ENCODE measurements around the gene CSRP1. TPM values are rescaled to one million over a fixed set of nuclear protein-coding genes. Genes with fewer than 3 reads are reported as not detected.
"Not testable (repeated sequence)": the region's sequence is repeated elsewhere in the genome, so short reads cannot be mapped to it uniquely, and the experiment has no call there.

The CSRP1 gene
- total RNA-seq, 1 donor from 2014 or later: 630 TPM

GRCh38 chr1:201498621-201499020 is 8.3 kb downstream of the CSRP1 start:
- no peak for TF ChIP-seq CTCF (conservative IDR thresholded peaks at IDR 0.05; ENCODE audit: low read depth, low read length)
- DNase-seq (ENCODE audit: low read depth): no peak

GRCh38 chr1:201497935-201498509 is 8.9 kb downstream of the CSRP1 start:
- DNase-seq (ENCODE audit: low read depth): no peak
- TF ChIP-seq CTCF (conservative IDR thresholded peaks at IDR 0.05; ENCODE audit: low read depth, low read length): no peak

More at GRCh38 chr1:201498621-201499020, 8.3 kb downstream of the CSRP1 start:
- H3K4me3 ChIP-seq (ENCODE audit: low read depth, low read length): no peak overlapping the region

GRCh38 chr1:201496296-201496690 is 10.6 kb downstream of the CSRP1 start:
- TF ChIP-seq CTCF (conservative IDR thresholded peaks at IDR 0.05; ENCODE audit: low read depth, low read length): no peak
- H3K4me3 ChIP-seq (ENCODE audit: low read depth, low read length): no peak overlapping the region
- DNase-seq (ENCODE audit: low read depth): no peak

More at GRCh38 chr1:201497935-201498509, 8.9 kb downstream of the CSRP1 start:
- no peak overlapping the region for H3K4me3 ChIP-seq (ENCODE audit: low read depth, low read length)

GRCh38 chr1:201495551-201496295 is 11.2 kb downstream of the CSRP1 start:
- no peak overlapping the region for H3K4me3 ChIP-seq (ENCODE audit: low read depth, low read length)
- no peak for DNase-seq (ENCODE audit: low read depth)
- no peak for TF ChIP-seq CTCF (conservative IDR thresholded peaks at IDR 0.05; ENCODE audit: low read depth, low read length)

GRCh38 chr1:201493757-201494617 is 12.9 kb downstream of the CSRP1 start:
- TF ChIP-seq CTCF (conservative IDR thresholded peaks at IDR 0.05; ENCODE audit: low read depth, low read length): no peak
- DNase-seq (ENCODE audit: low read depth): no peak
- no peak overlapping the region for H3K4me3 ChIP-seq (ENCODE audit: low read depth, low read length)

- H3K4me3 ChIP-seq (ENCODE audit: low read depth, low read length); DNase-seq (ENCODE audit: low read depth): not testable (repeated sequence)
These were observed 13.8 kb downstream of the CSRP1 start for GRCh38 chr1:201493026-201493656.

Data from epithelial cell of proximal tubule (primary cell).